Measurements from ENCODE around the gene VSTM4. TPM values are rescaled to one million over a fixed set of nuclear protein-coding genes. Genes with fewer than 3 reads are reported as not detected.

The VSTM4 gene
- total RNA-seq, 1 experiment from 2014 or later: not detected

GRCh38 chr10:48973065-48973464 is 142.3 kb downstream of the VSTM4 start:
- ChIA-PET CTCF (no interaction called here), POLR2A (ENCODE audit: unreplicated experiment) (no interaction called here)
- no peak overlapping the region for H3K4me3 ChIP-seq
- no peak overlapping the region for H3K4me2 ChIP-seq
- no peak overlapping the region for H2AFZ ChIP-seq
- BruUV-seq (replicated peaks): no TSS peak
- intact Hi-C loops (cut with micrococcal nuclease; ENCODE audit: unreplicated experiment): no loop called here
- no peaks in the 10 kb centered on the region for H3K4me1 ChIP-seq (replicated peaks; ENCODE audit: insufficient read depth)
- no peaks in the 10 kb centered on the region for H3K36me3 ChIP-seq (ENCODE audit: low read depth)
- H3K79me2 ChIP-seq (ENCODE audit: low read depth): no peaks in the 10 kb centered on the region
- H4K20me1 ChIP-seq (ENCODE audit: insufficient read depth): no peaks in the 10 kb centered on the region
- no peak for DNase-seq
- no peaks in the 10 kb centered on the region for H3K9me2 ChIP-seq (ENCODE audit: insufficient read depth)
- no peak overlapping the region for H3K27ac ChIP-seq
- H3F3A ChIP-seq (ENCODE audit: insufficient read depth, low read depth): no peaks in the 10 kb centered on the region
- TF ChIP-seq CTCF (conservative IDR thresholded peaks at IDR 0.05): no peak
- no peak for TF ChIP-seq EZH2 (IDR thresholded peaks at IDR 0.05; ENCODE audit: low read depth)
- peaks cover 24% of the 10 kb centered on the region for H3K27me3 ChIP-seq (ENCODE audit: insufficient read depth, low read depth)
- H3K9me3 ChIP-seq (ENCODE audit: insufficient read depth, low read depth): no peaks in the 10 kb centered on the region

- Histone ChIP-seq H3K9me2 (ENCODE audit: insufficient read depth) (no peaks in the 10 kb centered on the region), H2AFZ (no peak overlapping the region), H3K27me3 (ENCODE audit: insufficient read depth, low read depth) (peaks cover 31% of the 10 kb centered on the region), H4K20me1 (ENCODE audit: insufficient read depth) (no peaks in the 10 kb centered on the region), H3K4me1 (replicated peaks; ENCODE audit: insufficient read depth) (no peaks in the 10 kb centered on the region), H3F3A (ENCODE audit: insufficient read depth, low read depth) (no peaks in the 10 kb centered on the region), H3K79me2 (ENCODE audit: low read depth) (no peaks in the 10 kb centered on the region), H3K4me3 (no peak overlapping the region), H3K9me3 (ENCODE audit: insufficient read depth, low read depth) (no peaks in the 10 kb centered on the region), H3K27ac (no peak overlapping the region), H3K4me2 (no peak overlapping the region), H3K36me3 (ENCODE audit: low read depth) (no peaks in the 10 kb centered on the region)
- BruUV-seq (replicated peaks): no TSS peak
- POLR2A ChIA-PET (ENCODE audit: unreplicated experiment): no interaction called here
- CTCF ChIA-PET: no interaction called here
- intact Hi-C loops (cut with micrococcal nuclease; ENCODE audit: unreplicated experiment): no loop called here
- no peak for DNase-seq
- no peak for TF ChIP-seq EZH2 (IDR thresholded peaks at IDR 0.05; ENCODE audit: low read depth)
- TF ChIP-seq CTCF (conservative IDR thresholded peaks at IDR 0.05): no peak
Measured at GRCh38 chr10:48970654-48971053, 144.7 kb downstream of the VSTM4 start.

DNA sequence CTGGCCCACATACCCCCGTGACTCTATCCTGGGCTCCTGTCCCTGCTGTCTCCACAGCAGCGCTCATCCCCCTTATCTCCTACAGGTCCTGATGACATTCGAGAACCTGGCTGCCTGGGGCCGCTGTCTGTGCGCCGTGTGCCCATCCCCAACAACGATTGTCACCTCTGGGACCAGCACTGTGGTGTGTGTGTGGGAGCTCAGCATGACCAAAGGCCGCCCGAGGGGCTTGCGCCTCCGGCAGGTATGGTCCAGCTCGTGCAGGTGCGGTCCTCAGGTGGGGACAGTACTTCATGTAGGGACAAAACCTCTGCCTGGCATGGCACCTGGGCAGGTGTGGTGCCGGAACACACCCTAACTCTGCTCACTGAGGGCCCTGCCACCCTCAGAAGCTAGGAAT is 145.3 kb downstream of the VSTM4 start:
- Histone ChIP-seq H3K4me2 (no peak overlapping the region), H3K27ac (no peak overlapping the region), H3K4me3 (no peak overlapping the region), H3K79me2 (ENCODE audit: low read depth) (no peaks in the 10 kb centered on the region), H3K9me3 (ENCODE audit: insufficient read depth, low read depth) (no peaks in the 10 kb centered on the region), H3K27me3 (ENCODE audit: insufficient read depth, low read depth) (peaks cover 31% of the 10 kb centered on the region), H3K9me2 (ENCODE audit: insufficient read depth) (no peaks in the 10 kb centered on the region), H3K36me3 (ENCODE audit: low read depth) (no peaks in the 10 kb centered on the region), H2AFZ (no peak overlapping the region), H3F3A (ENCODE audit: insufficient read depth, low read depth) (no peaks in the 10 kb centered on the region), H3K4me1 (replicated peaks; ENCODE audit: insufficient read depth) (no peaks in the 10 kb centered on the region), H4K20me1 (ENCODE audit: insufficient read depth) (no peaks in the 10 kb centered on the region)
- no TSS peak for BruUV-seq (replicated peaks)
- no peak for DNase-seq
- POLR2A ChIA-PET (ENCODE audit: unreplicated experiment): no interaction called here
- intact Hi-C loops (cut with micrococcal nuclease; ENCODE audit: unreplicated experiment): no loop called here
- TF ChIP-seq EZH2 (IDR thresholded peaks at IDR 0.05; ENCODE audit: low read depth) (no peak), CTCF (conservative IDR thresholded peaks at IDR 0.05) (no peak)
- CTCF ChIA-PET: no interaction called here

Measured in PC-9 (cell line).